ENCODE results near the gene OSBP2. TPM values are rescaled to one million over a fixed set of nuclear protein-coding genes. Genes with fewer than 3 reads are reported as not detected.

Gene OSBP2
- total RNA-seq, 4 donors from 2014 or later, result 0.35 to 3.5 (median 1.8) TPM

DNA sequence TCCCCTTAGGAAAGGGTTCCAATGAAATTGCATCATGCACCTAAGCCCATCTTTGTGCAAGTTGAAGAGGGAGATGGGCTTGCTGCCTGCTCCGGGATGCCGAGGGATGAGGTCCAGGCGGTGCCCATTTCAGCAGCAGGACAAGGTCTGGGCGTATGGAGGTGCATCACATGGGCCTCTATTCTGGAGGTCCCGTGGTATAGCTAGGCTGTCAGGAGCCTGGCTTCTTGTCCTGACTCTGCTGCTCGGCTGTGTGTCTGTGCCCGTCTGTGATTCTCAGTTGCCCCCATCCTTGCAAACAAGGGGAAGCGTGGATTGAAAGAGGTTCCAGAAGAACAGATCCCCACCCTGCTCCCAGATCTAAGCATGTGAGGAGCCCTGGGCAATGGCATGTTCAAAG lies 130.0 kb downstream of the OSBP2 start:
- Histone ChIP-seq H3K9me3 (no peaks in the 10 kb centered on the region), H3K27ac (no peak overlapping the region), H3K36me3 (no peaks in the 10 kb centered on the region), H3K4me3 (no peak overlapping the region), H3K27me3 (peaks cover 70% of the 10 kb centered on the region), H3K4me1 (peaks cover 0 to 14% (median 5%) of the 10 kb centered on the region in 3 donors)
- ATAC-seq, result no peak
- WGBS, 2 donors (ENCODE audit: low coverage in 1 of 2), result 85% methylated on average over 4 of the region's 8 CpGs; no CpG with 5 or more reads in 1 of the 2 donors
- no peak for TF ChIP-seq POLR2A (IDR thresholded peaks at IDR 0.05)
- TF ChIP-seq, protein P1, sequence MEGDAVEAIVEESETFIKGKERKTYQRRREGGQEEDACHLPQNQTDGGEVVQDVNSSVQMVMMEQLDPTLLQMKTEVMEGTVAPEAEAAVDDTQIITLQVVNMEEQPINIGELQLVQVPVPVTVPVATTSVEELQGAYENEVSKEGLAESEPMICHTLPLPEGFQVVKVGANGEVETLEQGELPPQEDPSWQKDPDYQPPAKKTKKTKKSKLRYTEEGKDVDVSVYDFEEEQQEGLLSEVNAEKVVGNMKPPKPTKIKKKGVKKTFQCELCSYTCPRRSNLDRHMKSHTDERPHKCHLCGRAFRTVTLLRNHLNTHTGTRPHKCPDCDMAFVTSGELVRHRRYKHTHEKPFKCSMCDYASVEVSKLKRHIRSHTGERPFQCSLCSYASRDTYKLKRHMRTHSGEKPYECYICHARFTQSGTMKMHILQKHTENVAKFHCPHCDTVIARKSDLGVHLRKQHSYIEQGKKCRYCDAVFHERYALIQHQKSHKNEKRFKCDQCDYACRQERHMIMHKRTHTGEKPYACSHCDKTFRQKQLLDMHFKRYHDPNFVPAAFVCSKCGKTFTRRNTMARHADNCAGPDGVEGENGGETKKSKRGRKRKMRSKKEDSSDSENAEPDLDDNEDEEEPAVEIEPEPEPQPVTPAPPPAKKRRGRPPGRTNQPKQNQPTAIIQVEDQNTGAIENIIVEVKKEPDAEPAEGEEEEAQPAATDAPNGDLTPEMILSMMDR (IDR thresholded peaks at IDR 0.05), result no peak
- TF ChIP-seq POLR2AphosphoS5 (IDR thresholded peaks at IDR 0.05), result no peak
- no peak for TF ChIP-seq EP300 (IDR thresholded peaks at IDR 0.05)

- H3K36me3 ChIP-seq, result no peaks in the 10 kb centered on the region
- ATAC-seq, result no peak
- peaks cover 58% of the 10 kb centered on the region for H3K27me3 ChIP-seq
- no peak overlapping the region for H3K27ac ChIP-seq
- H3K4me3 ChIP-seq, result no peak overlapping the region
- TF ChIP-seq, protein P1 (IDR thresholded peaks at IDR 0.05), result no peak
- TF ChIP-seq POLR2AphosphoS5 (IDR thresholded peaks at IDR 0.05) (no peak), POLR2A (IDR thresholded peaks at IDR 0.05) (no peak), EP300 (IDR thresholded peaks at IDR 0.05) (no peak)
- no peaks in the 10 kb centered on the region for H3K9me3 ChIP-seq
- H3K4me1 ChIP-seq, result peaks cover 0 to 14% (median 5%) of the 10 kb centered on the region in 3 donors
- WGBS, 2 donors (ENCODE audit: low coverage in 1 of 2), result 75 to 83% methylated on average over 2 of the region's 11 CpGs
Observed at GRCh38 chr22:30825711-30826505, 131.2 kb downstream of the OSBP2 start.

GRCh38 chr22:30826670-30827355 lies 132.1 kb downstream of the OSBP2 start:
- Histone ChIP-seq H3K9me3 (no peaks in the 10 kb centered on the region), H3K36me3 (no peaks in the 10 kb centered on the region), H3K4me1 (peaks cover 0 to 13% (median 5%) of the 10 kb centered on the region in 3 donors), H3K4me3 (no peak overlapping the region), H3K27me3 (peaks cover 50% of the 10 kb centered on the region), H3K27ac (no peak overlapping the region)
- WGBS, 2 donors (ENCODE audit: low coverage in 1 of 2), result 89 to 100% methylated on average over 2 to 4 of the region's 4 CpGs
- TF ChIP-seq, protein P1 (IDR thresholded peaks at IDR 0.05), result no peak
- TF ChIP-seq POLR2A (IDR thresholded peaks at IDR 0.05) (no peak), POLR2AphosphoS5 (IDR thresholded peaks at IDR 0.05) (no peak), EP300 (IDR thresholded peaks at IDR 0.05) (no peak)
- ATAC-seq, result no peak

DNA sequence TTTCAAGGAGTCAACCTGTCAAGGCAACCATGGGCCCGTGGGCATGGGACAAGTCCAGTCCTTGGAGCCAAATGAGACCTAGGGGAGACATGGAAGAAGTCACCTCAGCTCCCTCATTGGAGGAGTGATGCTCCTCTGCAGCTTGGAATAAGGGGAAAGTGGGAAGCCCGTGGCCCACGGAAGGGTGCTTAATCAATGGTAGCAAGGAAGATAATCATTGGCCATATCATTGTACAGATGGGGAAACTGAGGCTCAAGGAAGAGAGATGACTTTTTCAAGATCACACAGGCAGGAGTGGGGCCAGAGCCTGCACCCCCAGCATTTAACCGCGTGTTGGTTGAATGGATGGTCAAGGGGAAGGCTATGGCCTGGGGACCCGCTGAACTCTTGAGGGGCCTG lies 133.0 kb downstream of the OSBP2 start:
- ATAC-seq, result no peak
- no peak overlapping the region for H3K4me3 ChIP-seq
- H3K36me3 ChIP-seq, result no peaks in the 10 kb centered on the region
- no peaks in the 10 kb centered on the region for H3K9me3 ChIP-seq
- H3K4me1 ChIP-seq, result peaks cover 0 to 4% (median 1%) of the 10 kb centered on the region in 3 donors
- no peak for TF ChIP-seq POLR2AphosphoS5 (IDR thresholded peaks at IDR 0.05)
- TF ChIP-seq EP300 (IDR thresholded peaks at IDR 0.05), result no peak
- TF ChIP-seq, protein P1 (IDR thresholded peaks at IDR 0.05), result no peak
- no peak overlapping the region for H3K27ac ChIP-seq
- 80% methylated on average over 6 of the region's 6 CpGs; no CpG with 5 or more reads in 1 of the 2 donors for WGBS, 2 donors (ENCODE audit: low coverage in 1 of 2)
- H3K27me3 ChIP-seq, result peaks cover 41% of the 10 kb centered on the region
